GM18951 (cell line): ENCODE data around the gene VEPH1.

Source experiments
- POLR2A ChIP-seq: IDR thresholded peaks from 4 replicates; pipeline ENCODE4 v1.6.1; 2011; ENCODE audit warnings: mild to moderate bottlenecking; ENCODE audit not compliant: insufficient read length, insufficient read depth; ENCODE audit errors: extremely low read depth
- in situ Hi-C: fragments of 300-500 bp; cut with MboI; formaldehyde crosslinking; loops from one replicate; pipeline ENCODE4 v1.12.0; 2022; ENCODE audit warnings: low sequenced_read_pairs, mixed read lengths, inconsistent platforms; ENCODE audit not compliant: unreplicated experiment

The VEPH1 gene

DNA sequence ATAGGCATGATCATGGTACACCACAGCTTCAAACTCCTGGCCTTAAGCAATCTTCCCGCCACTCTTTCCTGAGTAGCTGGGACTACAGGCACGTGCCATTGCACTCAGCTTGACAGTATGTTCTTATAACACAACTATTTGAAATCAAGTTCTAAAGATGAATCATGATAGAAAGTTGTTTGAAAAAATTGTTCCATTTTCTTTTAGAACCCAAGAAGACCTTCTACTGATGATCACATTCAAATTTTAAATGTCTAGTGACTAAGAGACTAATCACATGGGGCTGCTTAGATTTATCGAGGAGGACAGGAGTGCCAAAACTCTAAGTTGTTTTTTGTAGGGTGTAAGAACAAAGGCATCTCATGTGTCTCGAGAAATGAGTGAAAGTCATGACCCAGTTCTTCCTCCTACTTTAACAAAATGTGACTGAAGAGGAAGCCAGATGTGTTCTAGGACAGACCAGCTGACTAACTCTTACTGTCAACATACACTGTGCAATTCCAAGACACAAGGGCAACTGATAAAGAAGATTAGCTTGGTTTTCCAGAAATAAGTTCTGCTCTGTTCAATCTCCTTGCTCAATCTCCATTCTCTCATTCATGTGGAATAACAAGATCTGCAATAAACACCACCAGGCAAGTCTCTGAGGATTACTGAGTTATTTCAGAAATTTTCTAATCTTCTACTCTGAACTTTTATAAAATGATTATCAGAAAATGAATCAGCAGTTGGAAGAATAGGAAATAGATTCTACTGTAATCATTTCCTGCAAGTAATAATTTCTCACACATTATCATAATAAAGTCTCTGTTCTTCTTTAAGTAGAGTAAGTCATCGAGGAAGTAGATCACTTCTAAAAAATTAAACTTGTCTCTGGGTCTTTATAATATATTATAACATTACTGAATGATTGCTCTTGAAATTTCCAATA lies 220.7 kb downstream of the VEPH1 start:
- no peak for TF ChIP-seq POLR2A
- in situ Hi-C loops = no loop called here

DNA sequence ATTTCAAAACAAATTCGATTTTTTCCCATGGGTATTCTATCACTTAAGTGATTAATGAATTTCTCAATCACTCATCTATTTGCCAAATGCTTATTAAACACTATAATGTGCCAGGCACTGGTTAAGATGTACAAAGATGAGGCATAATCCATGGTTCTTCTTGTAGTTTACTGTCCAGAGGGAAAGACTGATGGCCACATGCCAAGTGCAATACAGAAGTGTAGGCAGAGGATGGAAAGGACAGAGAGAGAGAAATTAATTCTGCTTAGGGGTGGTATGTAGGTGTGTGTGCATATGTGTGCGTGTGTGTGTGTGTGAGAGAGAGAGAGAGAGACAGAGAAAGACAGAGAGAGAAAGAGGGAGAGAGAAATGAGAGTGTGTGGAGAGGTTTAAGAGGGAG lies 222.4 kb downstream of the VEPH1 start:
- TF ChIP-seq POLR2A = no peak
- in situ Hi-C loops = no loop called here

DNA sequence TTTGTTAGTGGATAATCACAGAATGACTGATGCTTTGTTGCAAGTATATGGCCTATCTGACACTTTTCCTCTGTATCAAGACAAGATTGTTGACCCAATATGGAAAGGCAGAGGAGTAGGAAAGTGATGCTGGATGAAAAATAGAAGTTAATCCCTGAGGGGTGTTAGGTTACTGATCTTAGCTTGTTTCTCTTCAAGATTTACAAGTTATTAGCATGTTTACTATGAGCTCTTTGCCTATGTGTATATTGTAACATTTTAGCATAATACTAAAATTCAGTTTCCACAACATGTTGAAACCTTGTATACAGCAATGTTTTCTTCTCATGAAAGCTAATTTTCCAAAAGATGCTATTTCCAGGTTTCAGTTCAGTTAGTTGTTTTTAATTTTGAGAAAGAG lies 222.9 kb downstream of the VEPH1 start:
- in situ Hi-C loops = no loop called here
- TF ChIP-seq POLR2A = no peak

DNA sequence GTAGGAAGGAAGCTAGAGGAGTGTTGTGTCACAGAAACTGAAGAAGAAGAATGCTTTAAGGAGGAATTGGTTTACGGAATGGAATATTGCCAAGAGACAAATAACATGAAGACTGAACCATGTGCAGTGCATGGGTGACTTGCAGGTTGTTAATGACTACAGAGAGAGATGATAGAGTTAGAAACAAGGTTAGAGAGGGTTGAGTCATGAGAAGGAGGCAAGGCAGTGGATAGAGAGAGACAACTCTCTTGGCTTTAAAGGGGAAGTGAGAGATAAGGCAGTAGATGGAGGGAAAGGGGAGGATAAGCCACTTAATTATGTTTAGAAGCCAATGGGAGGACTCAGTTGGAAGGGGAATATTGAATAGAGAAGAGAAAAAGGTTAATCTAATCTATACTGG lies 224.0 kb downstream of the VEPH1 start:
- in situ Hi-C loops = no loop called here

GRCh38 chr3:157276801-157277200 lies 226.4 kb downstream of the VEPH1 start:
- no peak for TF ChIP-seq POLR2A
- in situ Hi-C loops = no loop called here

More for the DNA sequence above, 224.0 kb downstream of the VEPH1 start:
- no peak for TF ChIP-seq POLR2A

GRCh38 chr3:157275832-157276231 lies 227.4 kb downstream of the VEPH1 start:
- TF ChIP-seq POLR2A = no peak
- in situ Hi-C loops = no loop called here

DNA sequence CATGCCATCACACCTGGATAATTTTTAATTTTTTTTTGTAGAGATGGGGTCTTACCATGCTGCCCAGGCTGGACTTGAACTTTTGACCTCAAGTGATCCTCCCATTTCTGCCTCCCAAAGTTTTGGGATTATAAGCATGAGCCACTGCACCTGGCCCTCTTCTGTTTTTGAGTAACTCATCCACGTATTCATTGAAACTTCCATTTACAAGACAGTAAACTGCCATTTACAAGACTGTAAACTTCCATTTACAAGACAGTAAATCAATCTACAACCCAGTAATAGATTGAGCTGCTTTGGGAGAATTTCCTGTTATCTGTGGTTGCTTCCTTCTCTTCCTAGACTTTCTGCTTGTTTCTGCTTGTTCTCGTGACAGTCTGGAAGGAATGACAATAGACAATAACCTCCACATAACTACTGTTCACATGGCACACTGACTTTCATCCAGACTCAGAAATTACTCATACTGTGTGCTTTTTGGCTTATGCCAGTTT lies 228.5 kb downstream of the VEPH1 start:
- in situ Hi-C loops = no loop called here
- TF ChIP-seq POLR2A = no peak

DNA sequence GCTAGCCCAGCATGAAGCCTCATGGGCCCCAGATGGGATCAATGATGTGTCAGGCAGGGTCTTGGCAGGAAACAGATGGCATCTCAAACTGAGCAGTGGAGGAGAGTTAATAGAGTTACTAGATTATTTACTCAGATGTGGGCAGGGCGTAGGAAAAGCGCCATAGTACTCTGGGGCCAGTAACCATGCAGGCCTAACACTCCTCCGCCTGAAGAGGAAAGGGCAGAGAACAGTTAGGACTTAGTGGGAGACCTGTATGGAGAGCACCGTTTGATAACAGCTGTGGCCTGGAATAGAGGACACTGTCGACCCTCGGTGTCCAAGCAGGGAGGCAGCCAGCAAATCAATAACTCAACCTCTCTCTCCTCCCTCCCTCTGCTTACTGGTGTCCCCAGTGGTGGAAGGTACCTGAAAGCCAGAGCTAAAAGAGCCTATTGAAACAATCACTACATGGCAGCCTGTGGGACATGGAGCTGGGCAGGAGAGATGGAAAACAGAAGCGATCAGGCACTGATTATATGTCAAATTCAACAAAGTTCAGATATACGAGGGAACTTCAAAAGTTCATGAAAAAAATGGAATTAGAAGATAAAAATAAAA lies 231.8 kb downstream of the VEPH1 start:
- in situ Hi-C loops = no loop called here
- TF ChIP-seq POLR2A = no peak

DNA sequence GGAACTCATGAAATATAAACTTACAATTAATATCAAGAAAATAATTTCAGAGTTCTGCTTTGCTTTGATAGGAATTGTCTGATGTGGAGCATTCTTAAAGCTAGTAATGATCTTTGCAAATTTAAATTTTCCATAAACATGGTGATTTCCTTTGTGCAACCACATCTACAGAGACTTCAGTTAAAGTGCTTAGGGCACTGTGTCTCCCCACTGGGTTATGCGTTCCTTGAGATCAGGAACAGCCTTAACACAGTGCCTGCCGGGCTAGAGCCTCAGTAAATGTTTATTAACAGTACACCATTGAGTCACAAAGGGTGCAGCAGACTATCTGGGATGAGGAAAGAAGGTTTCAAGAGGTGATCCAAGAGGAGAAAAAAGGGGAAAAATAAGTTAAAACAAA lies 235.2 kb downstream of the VEPH1 start:
- TF ChIP-seq POLR2A = no peak
- in situ Hi-C loops = no loop called here

DNA sequence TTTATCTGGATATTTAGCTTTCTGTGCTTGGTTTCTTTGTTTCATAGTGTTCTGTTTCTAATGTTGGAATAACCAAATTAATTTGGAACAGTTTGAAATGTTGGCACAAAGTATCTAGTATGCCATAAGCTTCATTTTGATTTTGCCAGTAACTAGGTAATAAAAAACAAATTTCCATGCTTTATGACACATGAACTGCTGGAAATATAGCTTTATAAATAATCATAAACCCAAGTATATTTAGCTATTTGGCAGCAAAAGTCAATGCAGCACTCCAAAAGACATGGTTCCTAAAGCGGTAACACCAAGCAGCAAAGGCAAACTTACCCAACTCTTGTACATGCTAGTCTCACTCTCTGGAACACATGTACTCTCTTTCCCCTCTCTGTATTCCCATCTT lies 237.3 kb downstream of the VEPH1 start:
- in situ Hi-C loops = no loop called here
- no peak for TF ChIP-seq POLR2A

- TF ChIP-seq POLR2A = no peak
- in situ Hi-C loops = no loop called here
Observed at GRCh38 chr3:157263027-157263426, 240.2 kb downstream of the VEPH1 start.

DNA sequence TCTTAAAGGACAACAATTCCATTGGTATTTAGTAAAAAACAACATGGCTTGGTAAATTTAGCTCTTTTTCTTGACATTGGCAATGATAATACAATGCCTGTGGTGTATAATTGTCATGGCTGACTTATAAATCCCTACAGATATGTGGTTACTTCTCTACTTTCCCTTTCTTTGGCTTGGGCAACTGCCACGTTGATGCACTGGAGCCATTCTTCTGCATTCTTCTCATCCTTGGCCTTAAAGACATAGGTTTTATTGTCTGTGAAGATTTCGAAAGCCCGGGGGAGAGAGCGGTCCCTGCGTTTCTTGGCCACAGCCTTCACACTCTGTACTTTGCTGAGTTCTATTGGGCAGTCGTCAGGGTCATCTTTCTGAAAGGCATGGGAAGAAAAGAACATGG lies 242.2 kb downstream of the VEPH1 start:
- no peak for TF ChIP-seq POLR2A
- in situ Hi-C loops = no loop called here

GRCh38 chr3:157259825-157260224 lies 243.4 kb downstream of the VEPH1 start:
- in situ Hi-C loops = no loop called here
- TF ChIP-seq POLR2A = no peak

DNA sequence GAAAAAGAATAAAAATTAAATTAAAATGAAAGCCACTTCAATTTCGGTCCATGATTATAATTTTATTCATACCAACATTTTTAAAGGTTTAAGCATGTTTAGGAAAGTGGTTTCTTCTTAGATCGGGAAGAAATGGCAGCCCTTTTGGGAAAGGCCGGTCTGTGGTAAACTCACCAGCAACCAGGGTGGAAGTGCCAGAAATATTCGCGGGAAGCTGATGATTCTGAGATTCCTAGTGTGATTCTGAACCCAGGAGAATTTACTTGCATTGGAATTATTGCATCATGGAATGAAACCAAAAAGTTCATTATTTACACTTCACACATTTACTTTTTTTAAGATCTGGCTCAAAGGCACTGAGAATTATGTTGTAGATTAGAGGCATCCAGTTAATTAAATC lies 246.1 kb downstream of the VEPH1 start:
- in situ Hi-C loops = no loop called here
- TF ChIP-seq POLR2A = no peak

DNA sequence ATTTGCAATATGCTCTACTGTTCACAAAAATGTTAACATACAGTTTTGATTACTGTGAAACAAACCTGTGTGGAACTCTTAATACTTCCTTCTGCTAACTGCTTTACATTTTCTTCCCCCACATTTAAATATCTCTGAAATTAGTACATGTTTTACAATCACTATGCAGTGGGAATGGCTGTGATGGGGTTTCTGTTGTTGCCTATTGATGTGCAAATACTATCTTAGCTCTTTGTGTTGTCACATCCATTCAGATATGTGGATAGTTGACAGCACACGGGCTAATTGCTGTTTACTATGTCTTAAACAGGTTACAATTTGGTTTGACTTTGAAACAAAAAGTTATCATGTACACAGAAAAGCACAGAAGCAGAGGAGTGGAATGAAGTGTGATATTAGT lies 247.4 kb downstream of the VEPH1 start:
- no peak for TF ChIP-seq POLR2A
- in situ Hi-C loops = no loop called here
